A549 (cell line): ENCODE results near the gene TCFL5. TPM values are rescaled to one million over a fixed set of nuclear protein-coding genes. Genes with fewer than 3 reads are reported as not detected.
"Not testable (repeated sequence)": the region's sequence is repeated elsewhere in the genome, so short reads cannot be mapped to it uniquely, and the experiment has no call there.

Source experiments
- ATAC-seq, 2 experiments: fragments of 200-7000 bp in 1 of 2; fragments of >200 bp in 1 of 2; cut with Nextera tagmentation in 1 of 2; cut with Tn5 transposase in 1 of 2; 3 replicates each; pipeline versions ENCODE4 v1.8.0 to v1.9.1; 2018 to 2020; ENCODE audit warnings: mild to moderate bottlenecking in 1 of 2, moderate library complexity in 1 of 2
- CTCF ChIA-PET: fragments of 300-600 bp; sonication (Branson Sonifier 250); formaldehyde crosslinking; extraction: SDS; loops from one replicate; lab custom pipeline; 2021; ENCODE audit warnings: antibody characterized with exemption, inconsistent platforms; lab: Yijun Ruan, JAX
- POLR2A ChIA-PET: fragments of 350-600 bp; formaldehyde crosslinking; extraction: SDS; loops from one replicate; lab custom pipeline; 2021; ENCODE audit warnings: antibody characterized with exemption, inconsistent platforms; lab: Yijun Ruan, JAX
- DNase-seq, 2 experiments: peaks; one replicate each; pipeline versions ENCODE4 v3.0.0 to v3.0.0-alpha.2; 2011 to 2016; ENCODE audit warnings: low read depth in 1 of 2, low spot score in 1 of 2
- FAIRE-seq: peaks from 2 replicates; lab custom pipeline; 2011; peaks lifted over from hg19 to GRCh38; lab: Jason Lieb, UNC
- H3K27ac ChIP-seq, 2 experiments: fragments of >200 bp; sonication (Bioruptor Twin); formaldehyde crosslinking; 3 replicates each; pipeline ENCODE4 v1.5.1; 2016 to 2017
- H3K4me1 ChIP-seq: fragments of >200 bp; sonication (Bioruptor Twin); formaldehyde crosslinking; 3 replicates; pipeline ENCODE4 v1.6.1; 2016
- H3K4me2 ChIP-seq: fragments of >200 bp; sonication (Bioruptor Twin); formaldehyde crosslinking; 3 replicates; pipeline ENCODE4 v1.6.1; 2016
- H3K4me3 ChIP-seq: fragments of >200 bp; sonication (Bioruptor Twin); formaldehyde crosslinking; 3 replicates; pipeline ENCODE4 v1.5.1; 2016
- H3K9me3 ChIP-seq: fragments of >200 bp; sonication (Bioruptor Twin); formaldehyde crosslinking; 3 replicates; pipeline ENCODE4 v1.6.1; 2016
- BHLHE40 ChIP-seq: IDR thresholded peaks from 2 replicates; pipeline ENCODE4 v1.6.1; 2012; ENCODE audit warnings: low read depth, low read length, inconsistent platforms
- CBX2 ChIP-seq: fragments of 200-600 bp; sonication (generic); IDR thresholded peaks from 2 replicates; pipeline ENCODE4 v1.6.1; 2016; ENCODE audit warnings: low read depth, mild to moderate bottlenecking, borderline replicate concordance
- EP300 ChIP-seq, 2 experiments: fragments of >200 bp; sonication (Bioruptor Twin); formaldehyde crosslinking; IDR thresholded peaks; 2 replicates in 1 of 2; 3 replicates in 1 of 2; pipeline ENCODE4 v1.6.1; 2016 to 2017
- ESRRA ChIP-seq: fragments of 150-350 bp; IDR thresholded peaks from 2 replicates; pipeline ENCODE4 v1.6.1; 2014; ENCODE audit warnings: mild to moderate bottlenecking, low read length, borderline replicate concordance
- JUNB ChIP-seq: fragments of >200 bp; sonication (Bioruptor Twin); formaldehyde crosslinking; IDR thresholded peaks from 2 replicates; pipeline ENCODE4 v1.6.1; 2016
- NPAS2 ChIP-seq: fragments of 250-450 bp; sonication (Bioruptor Pico); IDR thresholded peaks from 2 replicates; pipeline ENCODE4 v1.8.0; 2022; ENCODE audit warnings: mild to moderate bottlenecking, moderate library complexity, borderline replicate concordance
- NR3C1 ChIP-seq: fragments of >200 bp; sonication (Bioruptor Twin); formaldehyde crosslinking; IDR thresholded peaks from 3 replicates; pipeline ENCODE4 v1.6.1; 2017
- PHF8 ChIP-seq: fragments of 200-600 bp; sonication (generic); IDR thresholded peaks from 2 replicates; pipeline ENCODE4 v1.6.1; 2016; ENCODE audit warnings: low read depth, mild to moderate bottlenecking, antibody characterized with exemption, moderate library complexity, borderline replicate concordance
- SMC3 ChIP-seq: fragments of >200 bp; sonication (Bioruptor Twin); formaldehyde crosslinking; IDR thresholded peaks from 3 replicates; pipeline ENCODE4 v1.6.1; 2018; ENCODE audit warnings: inconsistent platforms
- ZNF302 ChIP-seq: fragments of 250-450 bp; sonication (Bioruptor Pico); IDR thresholded peaks from 2 replicates; pipeline ENCODE4 v1.9.0; 2021; ENCODE audit warnings: inconsistent platforms, mild to moderate bottlenecking, moderate library complexity
- WGBS: methylation state at CpG from one replicate; pipeline ENCODE4 v1.1.6; 2017; ENCODE audit errors: missing lambda C conversion rate; 5-methylcytosine and 5-hydroxymethylcytosine counted together
- polyA plus RNA-seq, 4 experiments: library from polyadenylated mRNA; depleted of rRNA in 3 of 4; stranded (reverse); fragments of >200 nt; fragmentation: RNase III in 1 of 4; extraction: RNeasy Plus Mini Kit Qiagen cat#74134 plus additional on column Dnase treatment in 1 of 4; gene quantifications; 2 replicates in 3 of 4; 3 replicates in 1 of 4; pipeline ENCODE4 v1.2.3, GENCODE V29; 2011 to 2017
- TF ChIP-seq, protein P1 (sequence below): fragments of >200 bp; sonication (Bioruptor Twin); formaldehyde crosslinking; IDR thresholded peaks from 3 replicates; pipeline ENCODE4 v1.6.1; 2016
- TF ChIP-seq, protein P2 (sequence below): fragments of >200 bp; sonication (Bioruptor Twin); formaldehyde crosslinking; IDR thresholded peaks from 3 replicates; pipeline ENCODE4 v1.5.1; 2016
- TF ChIP-seq, protein P3 (sequence below): fragments of 200-600 bp; sonication (generic); IDR thresholded peaks from 2 replicates; pipeline ENCODE4 v1.6.1; 2016; ENCODE audit warnings: antibody characterized with exemption, mild to moderate bottlenecking, moderate library complexity
- TF ChIP-seq, protein P4 (sequence below): fragments of 450-650 bp; IDR thresholded peaks from 2 replicates; pipeline ENCODE4 v1.6.1; 2014; ENCODE audit warnings: antibody characterized with exemption
- TF ChIP-seq, protein P5 (sequence below): fragments of 250-450 bp; sonication (Bioruptor Pico); IDR thresholded peaks from 2 replicates; pipeline ENCODE4 v1.5.0; 2020; ENCODE audit warnings: low read depth, mild to moderate bottlenecking, moderate library complexity

Gene TCFL5
- polyA plus RNA-seq, 2 of the 4 experiments (the other 2 are of a cell fraction): 5.6 to 7.1 TPM

DNA sequence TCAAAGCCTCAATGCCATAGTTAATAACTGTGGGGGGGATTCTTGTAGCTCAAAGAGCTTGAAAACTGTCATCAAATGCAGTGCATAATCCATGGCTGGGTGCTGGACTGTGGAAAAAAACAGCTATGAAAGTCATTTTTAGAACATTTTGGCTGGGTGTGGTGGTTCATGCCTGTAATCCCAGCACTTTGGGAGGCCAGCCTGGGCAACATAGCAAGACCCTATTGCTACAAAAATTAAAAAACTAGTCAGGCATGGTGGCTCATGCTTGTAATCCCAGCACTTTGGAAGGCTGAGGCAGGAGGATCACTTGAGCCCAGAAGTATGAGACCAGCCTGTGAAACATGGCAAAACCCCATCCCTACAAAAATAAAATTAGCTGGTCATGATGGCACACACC lies 12.2 kb downstream of the TCFL5 start:
- POLR2A ChIA-PET: no interaction called here
- CTCF ChIA-PET: interaction anchor here (0.6 to 1.4 kb wide), 3 partner anchors 12 to 1236 kb away, joined by 3 to 7 read pairs (median 3); no protein-coding TSS in a partner anchor

GRCh38 chr20:62848917-62849316 lies 12.7 kb downstream of the TCFL5 start:
- H3K9me3 ChIP-seq, ATAC-seq, H3K27ac ChIP-seq, H3K4me1 ChIP-seq, H3K4me3 ChIP-seq, DNase-seq, POLR2A ChIA-PET, H3K4me2 ChIP-seq, FAIRE-seq: not testable (repeated sequence)
- CTCF ChIA-PET: interaction anchor here (0.6 to 1.6 kb wide), 3 partner anchors 11 to 41 kb away, joined by 3 to 7 read pairs (median 3); no protein-coding TSS in a partner anchor
- 92% methylated on average over 7 of the region's 7 CpGs for WGBS

More for the DNA sequence above, 12.2 kb downstream of the TCFL5 start:
- FAIRE-seq (no peak), DNase-seq (no peak), ATAC-seq (no peak)
- Histone ChIP-seq H3K4me3 (no peak overlapping the region), H3K4me1 (no peaks in the 10 kb centered on the region), H3K27ac (no peak overlapping the region), H3K4me2 (no peak overlapping the region), H3K9me3 (no peaks in the 10 kb centered on the region)
- TF ChIP-seq NPAS2 (CRISPR knock-in tag) (no peak), BHLHE40 (no peak), CBX2 (no peak), ESRRA (no peak)
- TF ChIP-seq, protein P1, sequence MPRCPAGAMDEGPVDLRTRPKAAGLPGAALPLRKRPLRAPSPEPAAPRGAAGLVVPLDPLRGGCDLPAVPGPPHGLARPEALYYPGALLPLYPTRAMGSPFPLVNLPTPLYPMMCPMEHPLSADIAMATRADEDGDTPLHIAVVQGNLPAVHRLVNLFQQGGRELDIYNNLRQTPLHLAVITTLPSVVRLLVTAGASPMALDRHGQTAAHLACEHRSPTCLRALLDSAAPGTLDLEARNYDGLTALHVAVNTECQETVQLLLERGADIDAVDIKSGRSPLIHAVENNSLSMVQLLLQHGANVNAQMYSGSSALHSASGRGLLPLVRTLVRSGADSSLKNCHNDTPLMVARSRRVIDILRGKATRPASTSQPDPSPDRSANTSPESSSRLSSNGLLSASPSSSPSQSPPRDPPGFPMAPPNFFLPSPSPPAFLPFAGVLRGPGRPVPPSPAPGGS: no peak
- TF ChIP-seq, protein P2, sequence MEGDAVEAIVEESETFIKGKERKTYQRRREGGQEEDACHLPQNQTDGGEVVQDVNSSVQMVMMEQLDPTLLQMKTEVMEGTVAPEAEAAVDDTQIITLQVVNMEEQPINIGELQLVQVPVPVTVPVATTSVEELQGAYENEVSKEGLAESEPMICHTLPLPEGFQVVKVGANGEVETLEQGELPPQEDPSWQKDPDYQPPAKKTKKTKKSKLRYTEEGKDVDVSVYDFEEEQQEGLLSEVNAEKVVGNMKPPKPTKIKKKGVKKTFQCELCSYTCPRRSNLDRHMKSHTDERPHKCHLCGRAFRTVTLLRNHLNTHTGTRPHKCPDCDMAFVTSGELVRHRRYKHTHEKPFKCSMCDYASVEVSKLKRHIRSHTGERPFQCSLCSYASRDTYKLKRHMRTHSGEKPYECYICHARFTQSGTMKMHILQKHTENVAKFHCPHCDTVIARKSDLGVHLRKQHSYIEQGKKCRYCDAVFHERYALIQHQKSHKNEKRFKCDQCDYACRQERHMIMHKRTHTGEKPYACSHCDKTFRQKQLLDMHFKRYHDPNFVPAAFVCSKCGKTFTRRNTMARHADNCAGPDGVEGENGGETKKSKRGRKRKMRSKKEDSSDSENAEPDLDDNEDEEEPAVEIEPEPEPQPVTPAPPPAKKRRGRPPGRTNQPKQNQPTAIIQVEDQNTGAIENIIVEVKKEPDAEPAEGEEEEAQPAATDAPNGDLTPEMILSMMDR: no peak
- TF ChIP-seq, protein P3, sequence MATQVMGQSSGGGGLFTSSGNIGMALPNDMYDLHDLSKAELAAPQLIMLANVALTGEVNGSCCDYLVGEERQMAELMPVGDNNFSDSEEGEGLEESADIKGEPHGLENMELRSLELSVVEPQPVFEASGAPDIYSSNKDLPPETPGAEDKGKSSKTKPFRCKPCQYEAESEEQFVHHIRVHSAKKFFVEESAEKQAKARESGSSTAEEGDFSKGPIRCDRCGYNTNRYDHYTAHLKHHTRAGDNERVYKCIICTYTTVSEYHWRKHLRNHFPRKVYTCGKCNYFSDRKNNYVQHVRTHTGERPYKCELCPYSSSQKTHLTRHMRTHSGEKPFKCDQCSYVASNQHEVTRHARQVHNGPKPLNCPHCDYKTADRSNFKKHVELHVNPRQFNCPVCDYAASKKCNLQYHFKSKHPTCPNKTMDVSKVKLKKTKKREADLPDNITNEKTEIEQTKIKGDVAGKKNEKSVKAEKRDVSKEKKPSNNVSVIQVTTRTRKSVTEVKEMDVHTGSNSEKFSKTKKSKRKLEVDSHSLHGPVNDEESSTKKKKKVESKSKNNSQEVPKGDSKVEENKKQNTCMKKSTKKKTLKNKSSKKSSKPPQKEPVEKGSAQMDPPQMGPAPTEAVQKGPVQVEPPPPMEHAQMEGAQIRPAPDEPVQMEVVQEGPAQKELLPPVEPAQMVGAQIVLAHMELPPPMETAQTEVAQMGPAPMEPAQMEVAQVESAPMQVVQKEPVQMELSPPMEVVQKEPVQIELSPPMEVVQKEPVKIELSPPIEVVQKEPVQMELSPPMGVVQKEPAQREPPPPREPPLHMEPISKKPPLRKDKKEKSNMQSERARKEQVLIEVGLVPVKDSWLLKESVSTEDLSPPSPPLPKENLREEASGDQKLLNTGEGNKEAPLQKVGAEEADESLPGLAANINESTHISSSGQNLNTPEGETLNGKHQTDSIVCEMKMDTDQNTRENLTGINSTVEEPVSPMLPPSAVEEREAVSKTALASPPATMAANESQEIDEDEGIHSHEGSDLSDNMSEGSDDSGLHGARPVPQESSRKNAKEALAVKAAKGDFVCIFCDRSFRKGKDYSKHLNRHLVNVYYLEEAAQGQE: no peak
- TF ChIP-seq, protein P4, sequence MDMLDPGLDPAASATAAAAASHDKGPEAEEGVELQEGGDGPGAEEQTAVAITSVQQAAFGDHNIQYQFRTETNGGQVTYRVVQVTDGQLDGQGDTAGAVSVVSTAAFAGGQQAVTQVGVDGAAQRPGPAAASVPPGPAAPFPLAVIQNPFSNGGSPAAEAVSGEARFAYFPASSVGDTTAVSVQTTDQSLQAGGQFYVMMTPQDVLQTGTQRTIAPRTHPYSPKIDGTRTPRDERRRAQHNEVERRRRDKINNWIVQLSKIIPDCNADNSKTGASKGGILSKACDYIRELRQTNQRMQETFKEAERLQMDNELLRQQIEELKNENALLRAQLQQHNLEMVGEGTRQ: no peak

DNA sequence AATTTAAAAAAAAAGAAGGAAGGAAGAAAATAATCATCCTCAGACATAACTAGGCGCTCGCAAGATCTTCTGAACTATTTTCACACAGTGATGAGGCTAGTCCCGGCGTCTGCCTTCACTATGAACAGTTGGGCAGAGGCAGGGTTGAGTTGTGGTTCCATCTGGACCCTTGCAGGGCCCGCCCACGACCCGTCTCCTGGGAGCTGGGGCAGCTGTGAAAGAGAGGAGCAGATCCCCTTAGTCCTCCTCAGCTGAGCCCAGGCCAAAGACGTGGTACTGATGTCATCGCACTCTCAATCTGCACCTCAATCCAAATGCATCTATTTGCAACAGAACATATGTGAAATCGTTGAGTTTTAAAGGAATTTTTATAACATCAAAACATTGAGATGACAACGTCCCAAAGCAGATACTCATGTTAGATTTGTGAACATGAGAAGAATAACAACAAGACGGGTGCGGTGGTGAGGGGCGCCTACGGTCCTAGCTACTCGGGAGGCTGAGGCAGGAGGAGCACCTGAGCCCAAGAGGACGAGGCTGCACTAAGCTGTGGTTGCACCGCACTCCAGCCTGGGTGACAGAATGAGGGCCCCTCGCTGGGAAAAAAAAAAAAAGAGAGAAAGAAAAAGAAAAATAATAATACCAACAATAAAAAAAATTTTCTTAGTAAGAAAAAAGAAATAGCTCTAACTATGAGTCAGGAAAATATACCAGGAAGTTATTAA lies 15.3 kb downstream of the TCFL5 start:
- no peak overlapping the region for H3K27ac ChIP-seq
- TF ChIP-seq JUNB: no peak
- no peak for TF ChIP-seq ZNF302 (CRISPR knock-in tag)
- TF ChIP-seq, protein P5, sequence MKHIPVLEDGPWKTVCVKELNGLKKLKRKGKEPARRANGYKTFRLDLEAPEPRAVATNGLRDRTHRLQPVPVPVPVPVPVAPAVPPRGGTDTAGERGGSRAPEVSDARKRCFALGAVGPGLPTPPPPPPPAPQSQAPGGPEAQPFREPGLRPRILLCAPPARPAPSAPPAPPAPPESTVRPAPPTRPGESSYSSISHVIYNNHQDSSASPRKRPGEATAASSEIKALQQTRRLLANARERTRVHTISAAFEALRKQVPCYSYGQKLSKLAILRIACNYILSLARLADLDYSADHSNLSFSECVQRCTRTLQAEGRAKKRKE (CRISPR knock-in tag): no peak
- no peak for TF ChIP-seq SMC3
- no peak for TF ChIP-seq PHF8
- TF ChIP-seq NR3C1: no peak
- TF ChIP-seq EP300 (IDR thresholded peaks at IDR 0.05): no peak
- TF ChIP-seq NPAS2 (CRISPR knock-in tag): no peak
- TF ChIP-seq, all 56 proteins: peak for 0
- CTCF ChIA-PET: interaction anchor here (0.6 to 2.9 kb wide), 14 partner anchors 8 to 391 kb away, joined by 3 to 17 read pairs (median 4); no protein-coding TSS in a partner anchor
- Histone ChIP-seq H3K4me2 (no peak overlapping the region), H3K9me3 (no peaks in the 10 kb centered on the region), H3K4me3 (no peak overlapping the region), H3K4me1 (no peaks in the 10 kb centered on the region)
- DNase-seq (no peak), FAIRE-seq (no peak), ATAC-seq (no peak)
- WGBS: 89% methylated on average over 19 of the region's 19 CpGs
- POLR2A ChIA-PET: interaction anchor here (0.7 kb wide), 1 partner anchor 174 kb away, joined by 3 read pairs; no protein-coding TSS in a partner anchor
